EH (cell line): ENCODE data around the gene TAF6L.
"Not testable (repeated sequence)": the region's sequence is repeated elsewhere in the genome, so short reads cannot be mapped to it uniquely, and the experiment has no call there.

Experiments used
- DNase-seq: peaks from one replicate; pipeline ENCODE4 v3.0.0-alpha.2; 2015; ENCODE audit warnings: low read depth

Gene TAF6L

DNA sequence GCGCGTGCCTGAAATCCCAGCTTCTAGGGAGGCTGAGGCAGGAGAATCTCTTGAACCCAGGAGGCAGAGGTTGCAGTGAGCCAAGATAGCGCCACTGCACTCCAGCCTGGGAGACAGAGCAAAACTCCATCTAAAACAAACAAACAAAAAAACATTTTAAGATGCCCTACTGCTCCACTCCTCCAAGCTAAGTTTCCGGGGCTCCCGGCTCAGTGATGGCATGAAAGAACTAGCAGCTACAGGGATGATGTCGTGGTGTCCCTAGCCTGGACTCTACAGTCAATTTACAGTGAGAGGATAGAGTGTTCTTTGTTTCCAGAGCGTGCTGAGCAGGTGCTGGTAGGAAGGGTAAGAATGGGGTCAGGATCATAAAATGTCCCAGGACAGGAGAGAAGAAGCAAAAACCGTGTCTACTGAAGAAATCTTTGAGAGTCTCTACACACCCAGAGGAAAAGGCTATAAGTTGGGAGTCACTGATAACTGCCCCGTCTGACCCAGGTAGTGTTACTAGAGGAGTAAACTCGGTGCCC lies 16.0 kb upstream of the TAF6L start:
- DNase-seq, result no peak

DNA sequence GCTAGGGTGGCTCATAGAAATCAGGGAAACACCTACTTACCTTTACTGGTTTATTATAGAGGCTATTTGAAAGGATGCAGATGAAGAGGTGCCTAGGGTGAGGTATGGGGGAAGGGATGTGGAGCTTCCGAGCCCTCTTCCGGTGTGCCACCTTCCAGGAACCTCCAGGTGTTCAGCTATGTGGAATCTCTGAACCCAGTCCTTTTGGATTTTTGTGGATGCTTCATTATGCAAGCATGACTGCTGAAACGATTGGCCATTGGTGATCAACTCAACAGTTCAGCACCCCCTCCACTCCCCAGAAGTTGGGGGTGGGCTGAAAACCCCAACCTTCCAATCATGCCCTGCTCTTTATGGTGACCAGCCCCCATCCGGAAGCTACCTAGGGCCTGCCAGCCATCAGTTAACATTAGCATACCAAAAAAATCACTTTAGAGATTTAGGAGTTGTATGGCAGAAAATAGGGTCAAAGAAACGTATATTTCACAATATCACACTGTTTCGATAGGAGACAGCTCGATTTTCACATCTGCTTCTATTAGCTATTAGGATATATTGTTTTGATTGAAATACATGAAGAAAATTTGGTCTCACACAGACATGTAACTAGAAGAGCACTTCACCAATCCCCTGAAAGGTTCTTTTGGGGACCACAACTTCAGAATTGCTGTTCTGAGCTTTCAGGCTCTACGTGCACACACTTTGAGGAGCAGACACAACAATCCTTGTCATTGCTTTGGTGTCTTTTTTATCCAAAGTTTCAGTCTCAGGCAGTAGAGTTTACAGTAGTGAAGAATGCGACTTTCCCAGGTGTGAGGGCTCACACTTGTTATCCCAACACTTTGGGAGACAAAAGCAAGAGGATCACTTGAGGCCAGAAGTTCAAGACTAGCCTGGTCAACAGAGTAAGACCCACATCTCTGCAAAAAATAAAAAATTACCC lies 13.1 kb upstream of the TAF6L start:
- no peak for DNase-seq

DNA sequence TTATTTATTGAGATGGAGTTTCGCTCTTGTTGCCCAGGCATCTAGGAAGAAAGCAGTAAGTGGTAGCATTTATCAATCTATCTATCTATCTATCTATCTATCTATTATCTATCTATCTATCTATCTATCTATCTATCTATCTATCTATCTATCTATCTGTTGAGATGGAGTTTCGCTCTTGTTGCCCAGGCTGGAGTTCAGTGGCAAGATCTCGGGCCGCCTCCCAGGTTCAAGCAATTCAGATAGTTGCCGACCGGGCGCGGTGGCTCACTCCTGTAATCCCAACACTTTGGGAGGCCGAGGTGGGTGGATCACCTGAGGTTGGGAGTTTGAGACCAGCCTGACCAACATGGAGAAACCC lies 10.3 kb upstream of the TAF6L start:
- DNase-seq, result not testable (repeated sequence)

DNA sequence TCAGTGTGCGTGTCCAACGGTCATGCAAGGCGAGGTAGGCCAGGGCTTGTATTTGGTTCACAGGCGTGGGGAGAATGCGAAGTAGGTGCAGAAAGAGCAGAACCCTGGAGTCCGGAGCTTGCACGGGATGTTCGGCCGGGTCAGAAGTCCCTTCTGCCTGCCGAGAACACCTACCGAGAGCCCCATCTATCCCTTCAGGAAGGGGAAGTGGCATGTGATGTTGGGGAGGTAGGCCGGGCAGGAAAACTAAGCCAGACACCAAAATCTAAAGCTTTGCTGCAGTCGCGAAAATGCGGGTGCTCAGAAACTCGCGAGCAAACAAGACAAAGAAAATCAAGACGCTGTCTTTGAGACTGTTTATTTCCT lies 435 bp upstream of the TAF6L start:
- DNase-seq, result no peak

DNA sequence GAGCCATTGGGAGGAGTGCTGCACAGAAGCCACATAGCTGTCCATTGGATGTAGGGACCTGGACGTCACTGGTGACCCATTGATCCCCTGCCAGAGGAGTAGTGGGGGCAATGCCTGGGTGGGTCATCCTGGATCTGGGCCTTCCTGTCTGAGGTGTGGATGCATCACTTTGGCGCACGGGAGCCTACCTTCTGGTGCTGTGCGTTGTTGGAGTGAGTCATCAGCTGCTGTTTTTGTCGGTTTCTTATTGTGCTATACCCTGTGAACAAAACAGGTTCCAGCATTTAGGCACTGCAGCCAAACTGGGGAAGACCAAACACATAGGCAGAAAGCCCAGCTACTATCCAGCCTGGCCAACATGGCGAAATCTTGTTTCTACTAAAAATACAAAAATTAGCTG lies 3.2 kb downstream of the TAF6L start:
- no peak for DNase-seq

DNA sequence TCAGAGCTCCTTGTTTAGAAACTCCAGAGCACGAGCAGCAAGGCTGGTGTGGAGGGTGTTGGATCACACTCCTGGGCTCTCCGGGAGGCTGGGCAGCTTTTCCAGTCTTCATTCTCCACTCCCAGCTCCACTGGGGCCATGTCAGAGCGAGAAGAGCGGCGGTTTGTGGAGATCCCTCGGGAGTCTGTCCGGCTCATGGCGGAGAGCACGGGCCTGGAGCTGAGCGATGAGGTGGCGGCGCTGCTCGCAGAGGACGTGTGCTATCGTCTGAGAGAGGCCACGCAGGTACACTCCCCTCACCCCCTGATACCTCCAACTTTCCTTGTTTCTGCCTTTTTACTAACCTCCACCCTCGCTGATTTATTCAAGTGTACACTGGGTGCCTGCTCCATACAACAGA lies 4.5 kb downstream of the TAF6L start:
- no peak for DNase-seq

DNA sequence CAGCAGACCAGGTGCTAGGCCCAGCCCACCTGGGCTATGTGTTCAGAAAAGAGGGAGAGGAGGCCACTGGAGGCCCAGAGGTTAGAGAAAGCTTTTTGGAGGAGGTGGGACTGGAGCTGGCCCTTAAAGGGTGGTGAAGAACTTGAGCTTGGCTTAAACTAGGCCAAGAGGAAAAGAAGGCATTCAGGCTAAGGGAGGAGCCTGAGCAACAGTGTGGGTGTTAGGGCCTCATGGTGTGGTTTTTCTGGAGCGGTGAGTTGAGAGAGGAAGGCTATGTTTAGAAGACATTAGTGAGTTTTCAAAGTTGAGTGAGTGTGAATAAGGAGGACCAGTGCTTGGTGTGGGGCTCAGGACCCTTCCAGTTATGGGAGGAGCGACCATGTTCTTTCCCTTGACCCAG lies 6.2 kb downstream of the TAF6L start:
- DNase-seq, result no peak

DNA sequence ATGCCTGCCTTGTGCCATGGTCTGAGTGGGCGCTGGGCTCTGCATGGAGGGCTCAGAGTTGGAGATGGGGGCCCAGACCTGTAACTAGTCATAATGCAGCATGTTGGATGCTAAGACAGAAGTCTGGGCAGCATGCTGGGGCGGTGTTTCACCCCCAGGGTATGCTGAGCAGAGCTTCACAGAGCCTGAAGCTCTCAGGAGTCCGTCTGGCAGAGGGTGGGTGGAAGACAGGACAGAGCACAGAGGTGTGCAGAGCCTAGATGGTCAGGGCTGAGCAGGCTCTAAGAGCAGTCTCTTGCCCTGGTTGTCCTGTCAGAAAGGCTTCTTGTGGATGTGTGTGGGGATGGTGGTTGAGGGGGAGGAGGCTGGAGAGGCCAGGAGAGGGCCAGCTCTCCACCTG lies 7.2 kb downstream of the TAF6L start:
- no peak for DNase-seq

DNA sequence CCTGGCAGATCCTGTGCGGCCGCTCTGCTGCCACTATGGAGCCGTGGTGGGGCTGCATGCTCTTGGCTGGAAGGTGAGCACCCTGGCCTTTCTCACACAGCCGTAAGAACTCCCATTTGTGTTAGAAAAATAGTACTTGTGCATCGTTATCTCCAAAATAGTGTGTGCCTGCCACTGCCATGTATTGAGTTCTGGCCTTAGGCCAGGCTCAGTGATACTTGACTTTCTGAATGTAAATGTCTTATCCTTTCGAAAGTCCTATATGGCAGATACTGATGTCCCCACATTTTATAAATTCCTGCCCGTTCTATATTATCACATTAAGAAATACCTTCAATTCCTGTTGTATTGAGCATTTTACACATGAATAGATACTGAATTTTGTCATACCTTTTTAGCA lies 11.6 kb downstream of the TAF6L start:
- no peak for DNase-seq

DNA sequence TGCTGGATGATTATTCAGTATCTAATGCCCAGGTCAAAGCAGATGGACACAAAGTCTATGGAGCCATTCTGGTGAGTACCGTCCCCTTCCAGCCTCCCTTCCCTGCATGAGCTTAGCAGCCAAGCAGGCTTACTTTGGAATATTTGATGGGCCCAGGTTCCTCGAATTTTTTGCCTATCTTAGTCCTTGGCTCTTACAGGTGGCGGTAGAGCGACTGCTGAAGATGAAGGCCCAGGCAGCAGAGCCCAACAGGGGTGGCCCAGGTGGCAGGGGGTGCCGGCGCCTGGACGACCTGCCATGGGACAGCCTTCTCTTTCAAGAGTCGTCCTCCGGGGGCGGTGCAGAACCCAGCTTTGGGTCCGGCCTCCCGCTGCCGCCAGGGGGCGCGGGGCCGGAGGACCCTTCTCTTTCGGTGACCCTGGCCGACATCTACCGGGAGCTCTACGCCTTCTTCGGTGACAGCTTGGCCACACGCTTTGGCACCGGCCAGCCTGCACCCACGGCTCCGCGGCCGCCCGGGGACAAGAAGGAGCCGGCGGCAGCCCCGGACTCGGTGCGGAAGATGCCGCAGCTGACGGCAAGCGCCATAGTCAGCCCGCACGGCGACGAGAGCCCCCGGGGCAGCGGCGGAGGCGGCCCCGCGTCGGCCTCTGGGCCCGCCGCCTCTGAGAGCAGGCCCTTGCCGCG lies 15.3 kb downstream of the TAF6L start:
- peak; percentile 85 for DNase-seq

DNA sequence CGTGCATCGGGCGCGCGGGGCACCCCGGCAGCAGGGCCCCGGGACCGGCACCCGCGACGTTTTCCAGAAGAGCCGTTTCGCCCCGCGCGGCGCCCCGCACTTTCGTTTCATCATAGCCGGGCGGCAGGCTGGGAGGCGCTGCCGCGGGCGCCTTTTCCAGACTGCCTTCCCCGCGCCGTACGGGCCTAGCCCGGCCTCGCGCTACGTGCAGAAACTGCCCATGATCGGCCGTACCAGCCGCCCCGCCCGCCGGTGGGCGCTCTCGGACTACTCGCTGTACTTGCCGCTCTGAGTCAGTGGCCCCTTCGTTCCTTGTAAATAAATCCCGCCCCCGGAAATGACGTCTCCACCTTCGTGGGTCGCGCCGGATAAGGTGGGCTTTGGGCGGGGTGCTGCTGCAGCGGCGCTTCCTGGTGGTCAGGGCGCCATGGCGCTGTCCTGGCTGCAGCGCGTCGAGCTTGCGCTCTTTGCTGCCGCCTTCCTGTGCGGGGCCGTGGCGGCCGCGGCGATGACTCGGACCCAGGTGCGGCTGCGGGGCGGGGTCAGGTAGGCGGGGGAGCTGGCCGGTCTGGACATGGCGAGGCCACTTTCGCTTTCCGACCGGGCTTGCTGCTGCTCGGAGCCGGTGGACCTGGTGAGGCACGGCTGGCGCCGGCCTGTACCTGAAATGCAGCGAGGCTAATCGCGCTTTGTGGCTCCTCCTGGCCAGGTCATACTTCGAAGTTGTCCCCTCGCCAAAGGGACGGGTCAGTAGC lies 16.0 kb downstream of the TAF6L start, which contains the start of gene TMEM179B:
Gene TMEM179B, plus strand, starts transcription at position 398 of the 755 bp plus-strand sequence. Its CDS starts 30 bp downstream, at position 428.
- peak; percentile 98 for DNase-seq

DNA sequence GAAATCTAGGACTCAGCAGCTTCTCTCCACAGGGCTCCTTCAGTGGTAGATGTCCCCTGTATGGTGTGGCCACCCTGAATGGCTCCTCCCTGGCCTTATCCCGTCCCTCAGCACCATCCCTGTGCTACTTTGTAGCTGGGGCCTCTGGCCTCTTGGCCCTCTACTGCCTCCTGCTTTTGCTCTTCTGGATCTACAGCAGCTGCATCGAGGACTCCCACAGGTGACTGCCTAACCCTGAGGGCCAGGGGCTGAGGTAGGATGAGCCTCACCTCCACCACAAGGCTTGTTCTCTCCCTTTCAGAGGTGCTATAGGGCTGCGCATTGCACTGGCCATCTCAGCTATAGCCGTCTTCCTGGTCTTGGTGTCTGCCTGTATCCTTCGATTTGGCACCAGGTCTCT lies 17.8 kb downstream of the TAF6L start:
- no peak for DNase-seq

DNA sequence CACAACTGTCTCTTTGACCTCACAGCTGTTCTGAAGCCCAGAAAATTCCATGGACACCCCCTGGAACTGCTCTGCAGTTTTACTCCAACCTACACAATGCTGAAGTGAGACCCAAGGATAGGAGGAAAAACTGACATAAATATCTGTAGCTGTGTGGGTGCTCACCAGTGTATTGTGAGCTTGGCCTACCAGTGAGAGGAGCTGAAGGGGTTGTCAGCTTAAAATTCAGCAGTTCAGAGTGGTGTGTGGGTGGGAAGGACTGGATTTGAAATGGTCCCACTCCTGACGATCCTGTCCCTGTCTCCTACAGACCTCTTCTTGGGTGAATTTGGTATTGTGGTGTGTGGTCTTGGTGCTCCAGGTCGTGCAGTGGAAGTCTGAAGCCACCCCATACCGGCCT lies 18.4 kb downstream of the TAF6L start:
- DNase-seq, result no peak

DNA sequence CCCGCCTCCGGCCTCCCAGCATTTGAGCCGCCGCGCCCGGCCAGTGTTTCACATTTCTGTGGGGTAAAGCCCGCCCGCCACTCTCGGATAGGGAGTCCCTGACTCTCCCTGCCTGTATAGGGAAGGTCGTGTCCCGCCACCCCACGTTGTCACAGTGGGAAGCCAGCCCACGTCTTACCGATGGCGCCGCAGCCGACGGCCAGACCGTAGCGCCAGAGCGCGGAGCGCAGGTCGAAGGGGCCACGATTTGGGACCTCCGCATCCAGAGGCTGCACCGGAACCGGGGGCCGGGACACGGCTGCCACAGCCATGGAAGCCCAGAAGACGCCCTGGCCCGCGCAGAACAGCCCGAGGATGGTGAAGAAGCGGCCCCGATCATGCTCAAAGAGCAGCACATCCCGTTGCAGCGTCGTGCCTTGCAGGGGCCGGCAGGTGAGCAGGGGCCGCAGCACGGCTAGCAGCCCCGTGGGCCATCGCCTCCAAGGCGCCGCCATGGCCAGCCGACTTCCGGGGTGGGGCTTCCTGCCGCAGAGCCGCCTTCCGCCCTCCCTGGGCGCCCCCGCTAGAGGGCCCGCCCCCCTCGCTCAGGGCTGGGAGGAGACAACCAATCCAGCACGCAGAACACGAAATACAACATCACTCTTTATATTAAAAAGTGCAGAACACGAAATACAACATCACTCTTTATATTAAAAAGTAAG lies 20.5 kb downstream of the TAF6L start, which contains the start of gene TMEM223:
Gene TMEM223, minus strand, starts transcription at position 506 of the 701 bp plus-strand sequence. Its CDS starts 12 bp downstream, at position 494.
- peak; percentile 83 for DNase-seq

DNA sequence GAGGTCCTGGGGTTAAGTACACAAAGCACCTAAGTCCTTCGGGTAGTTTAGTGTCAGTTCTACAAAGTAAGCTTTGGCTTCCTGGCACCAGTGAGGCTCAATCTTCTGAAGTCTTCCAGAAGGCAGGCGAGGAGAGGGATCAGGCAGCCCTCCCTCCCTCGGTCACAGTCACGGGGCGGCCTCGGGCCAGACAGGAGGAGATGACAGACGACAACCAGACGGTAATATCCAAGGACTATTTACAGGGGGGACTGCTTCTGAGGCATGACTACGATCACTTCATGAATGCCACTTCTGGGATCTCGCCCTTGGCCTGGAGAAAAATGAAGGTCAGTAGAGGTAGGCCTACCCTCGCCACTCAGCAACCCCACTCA lies 21.0 kb downstream of the TAF6L start:
- DNase-seq, result no peak

DNA sequence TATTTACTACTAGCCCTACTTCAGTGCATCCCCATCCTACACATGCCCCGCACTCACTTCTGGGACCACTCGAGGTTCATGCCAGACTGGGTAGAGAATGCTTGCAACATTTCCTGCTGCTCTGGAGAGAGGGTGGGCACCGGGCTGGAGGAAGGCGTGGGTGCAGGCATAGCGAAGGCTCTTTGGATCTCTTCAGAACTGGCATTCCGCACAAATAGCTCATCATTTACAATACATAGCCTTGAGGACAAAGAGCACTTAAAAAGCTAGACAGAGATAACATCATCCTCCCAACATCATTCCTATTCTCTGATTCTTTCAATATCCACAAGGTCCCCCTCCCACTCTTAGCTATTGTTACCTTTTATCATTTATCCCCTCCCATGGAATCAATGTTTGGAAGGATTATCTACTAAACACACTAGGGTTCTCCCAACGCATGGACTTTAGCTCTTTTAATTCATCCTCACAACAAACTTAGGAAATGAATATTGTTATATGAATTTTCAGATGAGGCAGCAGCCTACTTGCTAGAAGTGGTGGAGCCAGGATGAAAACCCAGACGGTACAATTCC lies 23.1 kb downstream of the TAF6L start:
- peak; percentile 50 for DNase-seq

DNA sequence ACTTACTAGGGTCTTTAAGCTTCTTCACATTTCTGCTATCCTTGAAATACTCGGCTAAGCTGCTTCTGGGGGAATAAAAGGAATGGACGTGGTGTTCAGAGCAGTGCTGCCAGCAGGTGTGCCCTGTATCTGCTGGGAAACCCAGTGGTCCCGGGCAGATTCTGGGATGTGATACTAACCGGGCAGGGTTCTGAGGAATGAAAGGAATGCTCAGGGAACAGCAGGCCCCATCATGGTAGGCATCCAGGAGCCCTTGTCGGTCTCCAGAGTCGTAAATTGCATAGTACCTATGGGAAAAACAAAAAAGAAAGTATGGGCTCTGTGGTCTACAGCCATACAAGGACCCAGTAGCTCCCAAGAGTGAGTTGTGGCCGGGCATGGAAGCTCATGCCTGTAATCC lies 25.1 kb downstream of the TAF6L start:
- no peak for DNase-seq

DNA sequence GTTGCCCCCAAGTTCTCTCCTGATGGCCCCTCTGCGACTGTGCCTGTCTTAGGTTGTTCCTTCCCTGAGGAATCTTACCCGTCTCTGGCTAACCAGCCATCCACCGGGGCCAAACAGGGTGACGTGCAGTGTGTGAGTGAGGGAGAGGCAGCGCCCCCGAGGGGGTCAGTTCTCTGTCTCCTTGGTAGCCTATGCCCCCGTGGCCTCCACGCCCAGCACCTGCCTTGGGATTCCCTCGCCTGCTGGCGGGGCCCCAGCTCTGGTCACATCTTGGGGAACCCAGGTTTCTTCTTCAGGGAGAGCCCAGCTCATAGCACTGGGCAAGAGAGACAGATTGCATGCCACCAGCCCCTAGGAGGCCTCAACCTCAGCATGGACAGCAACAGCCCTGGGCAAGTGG lies 28.3 kb downstream of the TAF6L start:
- DNase-seq, result no peak

DNA sequence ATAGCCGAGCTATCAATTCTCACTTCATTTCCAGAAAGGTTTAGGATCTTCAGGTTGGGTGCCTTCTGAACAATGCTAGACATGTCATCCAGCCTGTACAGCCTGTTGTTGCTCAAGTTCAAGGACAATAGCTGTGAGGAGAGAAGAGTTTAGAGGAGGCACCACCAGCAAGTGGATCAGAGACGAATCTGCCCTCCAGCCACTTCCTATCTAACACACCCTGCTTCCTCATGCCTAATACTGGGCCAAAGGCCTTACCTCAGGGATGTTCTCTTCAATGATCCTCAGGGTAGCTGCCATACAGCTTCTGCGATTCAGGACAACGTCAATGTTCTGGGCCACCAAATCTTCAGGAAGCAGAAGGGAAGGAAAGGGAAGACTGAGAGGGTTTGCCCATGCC lies 29.9 kb downstream of the TAF6L start:
- no peak for DNase-seq

DNA sequence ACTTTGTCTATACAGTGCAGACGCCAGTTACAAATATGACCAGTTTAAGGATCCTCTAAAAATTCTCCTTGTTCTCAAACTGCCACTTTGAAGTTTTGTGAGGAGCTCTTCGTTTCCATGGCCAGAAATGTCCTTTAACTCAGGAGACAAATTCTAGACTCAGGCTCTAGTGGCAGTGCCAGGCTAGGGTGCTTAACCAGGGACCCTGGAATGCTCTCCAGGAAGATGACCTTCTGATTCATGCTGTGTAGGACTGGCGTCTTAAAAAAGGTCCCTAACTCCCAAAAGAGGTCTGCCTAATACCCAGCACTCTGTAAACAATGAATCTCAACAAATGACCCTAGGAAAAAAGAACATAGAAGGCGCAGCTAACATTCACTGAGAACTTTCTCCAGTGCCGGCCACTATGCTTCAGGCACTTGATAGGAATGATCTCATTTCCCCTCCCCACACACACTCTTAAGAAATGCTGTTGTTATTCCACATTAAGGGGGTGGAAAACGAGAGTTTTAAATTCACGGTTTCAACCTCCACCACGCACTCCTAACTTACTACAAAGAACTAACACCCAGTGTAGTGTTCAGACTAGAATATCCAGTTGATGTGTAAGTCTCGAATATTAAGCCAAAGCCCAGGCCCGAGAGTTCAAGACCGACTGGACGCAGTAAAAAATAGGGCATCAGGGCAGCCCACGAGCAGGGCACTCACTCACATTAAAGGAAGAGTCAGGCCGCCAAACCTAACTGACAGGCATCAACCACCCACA lies 33.3 kb downstream of the TAF6L start:
- peak; percentile 57 for DNase-seq
